ENCODE results near the gene PTPRG.

DNA sequence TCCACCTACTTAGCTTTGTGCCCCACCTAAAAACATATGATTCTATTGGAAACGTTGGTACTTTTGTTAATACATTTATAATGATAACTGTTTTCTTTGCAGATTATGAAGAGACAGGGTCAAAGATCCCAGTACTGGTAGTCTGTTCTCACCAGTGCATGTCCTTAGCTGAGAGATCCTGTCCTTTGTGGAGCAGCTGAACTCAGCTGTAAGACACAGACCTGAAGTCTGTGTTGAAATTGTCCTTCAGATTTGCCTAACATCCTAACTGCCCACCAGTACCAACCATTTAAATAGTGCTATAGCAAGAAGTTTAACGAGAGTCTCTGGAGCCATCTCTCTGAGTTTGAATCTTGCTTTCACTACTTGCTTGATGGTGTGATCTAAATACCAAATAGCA is 413.3 kb downstream of the PTPRG start:
- TF ChIP-seq CTCF (conservative IDR thresholded peaks at IDR 0.05; ENCODE audit: low read length) (no peak), EZH2phosphoT487 (IDR thresholded peaks at IDR 0.05; ENCODE audit: borderline replicate concordance) (no peak)

Data from Loucy (cell line).